Gastrocnemius medialis (tissue), 4 donors: ENCODE results near the gene CALML4.

Experiments used
- CTCF ChIP-seq, 5 experiments: fragments of 450-650 bp in 3 of 5; fragments of 200-600 bp in 2 of 5; sonication (generic) in 2 of 5; IDR thresholded peaks in 4 of 5; conservative IDR thresholded peaks in 1 of 5; 1 replicate in 4 of 5; 2 replicates in 1 of 5; pipeline ENCODE4 v1.5.1; 2016 to 2019; ENCODE audit warnings: antibody characterized with exemption in 5 of 5, mild to moderate bottlenecking in 3 of 5, moderate library complexity in 3 of 5
- POLR2A ChIP-seq, 2 donors: fragments of 450-650 bp; IDR thresholded peaks; one replicate each; pipeline ENCODE4 v1.6.1; 2017; ENCODE audit warnings: antibody characterized with exemption in 2 of 2, mild to moderate bottlenecking in 2 of 2, moderate library complexity in 2 of 2

DNA sequence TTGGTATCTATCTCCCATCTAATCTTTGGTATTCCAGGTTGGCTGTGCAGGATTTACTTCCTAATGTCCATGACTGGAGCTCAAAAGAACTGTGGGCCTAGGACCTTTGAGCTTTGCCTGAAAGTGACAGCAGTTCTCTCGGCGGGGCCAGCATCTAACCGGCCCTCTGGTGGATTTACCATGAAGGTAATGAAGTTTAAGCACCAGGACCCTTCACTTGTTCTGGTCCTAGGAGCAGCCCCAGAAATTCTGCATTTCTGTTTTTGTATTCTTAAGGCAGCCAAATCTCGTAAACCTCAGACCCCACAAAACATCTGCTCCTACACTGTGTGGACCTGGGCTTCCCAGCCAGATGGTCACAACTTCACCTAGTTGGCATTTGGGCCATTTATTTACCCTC, 13.0 kb downstream of the CALML4 start:
- TF ChIP-seq CTCF (IDR thresholded peaks at IDR 0.05 in 4 of 5, conservative IDR thresholded peaks at IDR 0.05 in 1 of 5) (no peak), POLR2A (IDR thresholded peaks at IDR 0.05) (no peak)
